ENCODE results near the gene FAM168A. TPM values are rescaled to one million over a fixed set of nuclear protein-coding genes. Genes with fewer than 3 reads are reported as not detected.

Gene FAM168A
- polyA plus RNA-seq, 3 donors, result 44.2 to 47.6 (median 44.5) TPM

Other genes starting within 250 kb of the FAM168A start
- gene RELT, start 221.7 kb downstream of the FAM168A start, polyA plus RNA-seq (ENCODE audit: insufficient read length in 3 of 3), result 1 to 10 TPM; 2.2 to 4.7 (median 4.2) TPM
- gene PLEKHB1, start 48.5 kb upstream of the FAM168A start, polyA plus RNA-seq (ENCODE audit: insufficient read length in 3 of 3), result 10 to 100 TPM; 10.5 to 14.5 (median 12.2) TPM
- gene RAB6A, start 163.0 kb upstream of the FAM168A start, polyA plus RNA-seq (ENCODE audit: insufficient read length in 3 of 3), result 100 to 1,000 TPM; 113 to 127 (median 117) TPM
- gene MRPL48, start 189.8 kb upstream of the FAM168A start, polyA plus RNA-seq (ENCODE audit: insufficient read length in 3 of 3), result 10 to 100 TPM; 53.5 to 75.1 (median 69.4) TPM